Osteocyte (in vitro differentiated cells): ENCODE results near the gene LRRC23. TPM values are rescaled to one million over a fixed set of nuclear protein-coding genes. Genes with fewer than 3 reads are reported as not detected.
"Not testable (repeated sequence)": the region's sequence is repeated elsewhere in the genome, so short reads cannot be mapped to it uniquely, and the experiment has no call there.

Source experiments
- DNase-seq: peaks from one replicate; pipeline ENCODE4 v3.0.0; 2021; ENCODE audit warnings: mixed read lengths; ENCODE audit not compliant: unreplicated experiment; ENCODE audit errors: extremely low spot score
- H3K27ac Mint-ChIP-seq: one replicate; pipeline ENCODE4 v1.8.0; 2021; ENCODE audit warnings: mild to moderate bottlenecking, mixed read lengths; ENCODE audit not compliant: unreplicated experiment
- H3K27me3 Mint-ChIP-seq: one replicate; pipeline ENCODE4 v1.8.0; 2021; ENCODE audit warnings: mixed read lengths; ENCODE audit not compliant: unreplicated experiment
- H3K36me3 Mint-ChIP-seq: one replicate; pipeline ENCODE4 v1.8.0; 2021; ENCODE audit warnings: mixed read lengths; ENCODE audit not compliant: unreplicated experiment
- H3K4me1 Mint-ChIP-seq: one replicate; pipeline ENCODE4 v1.8.0; 2021; ENCODE audit warnings: mixed read lengths; ENCODE audit not compliant: unreplicated experiment
- H3K4me3 Mint-ChIP-seq: one replicate; pipeline ENCODE4 v1.8.0; 2021; ENCODE audit warnings: mild to moderate bottlenecking, moderate library complexity, mixed read lengths; ENCODE audit not compliant: unreplicated experiment
- H3K9me3 Mint-ChIP-seq: one replicate; pipeline ENCODE4 v1.8.0; 2021; ENCODE audit warnings: mixed read lengths; ENCODE audit not compliant: unreplicated experiment
- total RNA-seq: library from RNA; stranded (reverse); gene quantifications from 2 replicates; pipeline ENCODE4 v1.2.1, GENCODE V29; 2021
- TF ChIP-seq, protein P1 (sequence below): fragments of 200-600 bp; sonication (generic); IDR thresholded peaks from 2 replicates; pipeline ENCODE4 v1.5.0; 2021; ENCODE audit warnings: antibody characterized with exemption, mild to moderate bottlenecking, moderate library complexity

LRRC23 gene
- total RNA-seq, 1 donor from 2014 or later, result 11.3 TPM

DNA sequence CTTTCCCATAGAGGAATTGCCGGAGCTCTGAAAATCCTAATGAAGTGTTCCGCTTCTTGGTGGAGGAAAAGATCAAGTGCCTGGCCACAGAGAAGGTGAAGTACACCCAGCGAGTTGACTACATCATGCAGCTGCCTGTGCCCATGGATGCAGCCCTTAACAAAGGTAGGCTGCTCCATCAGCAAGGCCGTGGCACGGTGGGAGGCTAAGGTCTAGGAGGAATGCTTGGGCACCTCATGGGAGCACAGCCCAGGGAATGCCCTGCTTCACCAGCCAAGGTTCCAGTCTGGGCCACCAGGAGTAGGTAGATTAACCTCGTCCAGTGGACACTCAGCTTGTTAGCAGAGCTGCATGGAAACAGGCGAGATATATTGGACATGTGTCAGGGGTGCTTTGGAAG, 43.7 kb upstream of the LRRC23 start:
- Mint-ChIP-seq H3K27ac (no peak overlapping the region), H3K36me3 (peaks cover 46% of the 10 kb centered on the region), H3K4me3 (no peak overlapping the region), H3K27me3 (no peaks in the 10 kb centered on the region), H3K9me3 (no peaks in the 10 kb centered on the region), H3K4me1 (no peaks in the 10 kb centered on the region)
- no peak for DNase-seq
- TF ChIP-seq, protein P1, sequence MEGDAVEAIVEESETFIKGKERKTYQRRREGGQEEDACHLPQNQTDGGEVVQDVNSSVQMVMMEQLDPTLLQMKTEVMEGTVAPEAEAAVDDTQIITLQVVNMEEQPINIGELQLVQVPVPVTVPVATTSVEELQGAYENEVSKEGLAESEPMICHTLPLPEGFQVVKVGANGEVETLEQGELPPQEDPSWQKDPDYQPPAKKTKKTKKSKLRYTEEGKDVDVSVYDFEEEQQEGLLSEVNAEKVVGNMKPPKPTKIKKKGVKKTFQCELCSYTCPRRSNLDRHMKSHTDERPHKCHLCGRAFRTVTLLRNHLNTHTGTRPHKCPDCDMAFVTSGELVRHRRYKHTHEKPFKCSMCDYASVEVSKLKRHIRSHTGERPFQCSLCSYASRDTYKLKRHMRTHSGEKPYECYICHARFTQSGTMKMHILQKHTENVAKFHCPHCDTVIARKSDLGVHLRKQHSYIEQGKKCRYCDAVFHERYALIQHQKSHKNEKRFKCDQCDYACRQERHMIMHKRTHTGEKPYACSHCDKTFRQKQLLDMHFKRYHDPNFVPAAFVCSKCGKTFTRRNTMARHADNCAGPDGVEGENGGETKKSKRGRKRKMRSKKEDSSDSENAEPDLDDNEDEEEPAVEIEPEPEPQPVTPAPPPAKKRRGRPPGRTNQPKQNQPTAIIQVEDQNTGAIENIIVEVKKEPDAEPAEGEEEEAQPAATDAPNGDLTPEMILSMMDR, result no peak

DNA sequence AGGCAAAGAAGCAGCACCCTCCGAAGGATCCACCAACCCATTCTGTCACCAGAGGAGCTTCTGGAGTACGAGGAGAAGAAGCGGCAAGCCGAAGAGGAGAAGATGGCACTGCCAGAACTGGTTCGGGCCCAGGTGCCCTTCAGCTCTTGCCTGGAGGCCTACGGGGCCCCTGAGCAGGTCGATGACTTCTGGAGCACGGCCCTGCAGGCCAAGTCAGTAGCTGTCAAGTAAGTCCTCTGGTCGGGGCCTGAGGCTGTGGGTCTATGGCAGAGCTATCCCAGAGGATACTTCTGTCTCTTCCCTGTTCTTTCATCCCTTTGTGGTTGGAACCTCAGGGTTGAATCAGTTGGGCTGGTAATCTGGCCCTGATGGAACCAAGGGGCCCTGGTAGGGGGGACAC, 43.2 kb upstream of the LRRC23 start:
- H3K36me3 Mint-ChIP-seq, result peaks cover 45% of the 10 kb centered on the region
- H3K27me3 Mint-ChIP-seq, result no peaks in the 10 kb centered on the region
- no peak for DNase-seq

DNA sequence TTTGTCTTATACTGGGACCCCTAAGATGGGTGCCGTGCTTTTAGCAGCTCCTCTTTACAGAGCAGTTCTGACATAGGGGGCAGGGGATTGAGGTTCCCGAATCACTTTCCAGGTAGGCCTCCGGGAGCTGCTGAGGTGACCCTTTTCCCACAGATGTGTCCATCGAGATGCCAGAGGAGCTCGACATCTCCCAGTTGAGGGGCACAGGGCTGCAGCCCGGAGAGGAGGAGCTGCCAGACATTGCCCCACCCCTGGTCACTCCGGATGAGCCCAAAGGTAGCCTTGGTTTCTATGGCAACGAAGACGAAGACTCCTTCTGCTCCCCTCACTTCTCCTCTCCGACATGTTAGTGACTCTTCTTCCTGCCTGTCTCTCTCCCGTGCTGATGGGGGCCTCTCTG, 41.6 kb upstream of the LRRC23 start:
- H3K4me3 Mint-ChIP-seq, result no peak overlapping the region
- no peaks in the 10 kb centered on the region for H3K9me3 Mint-ChIP-seq
- DNase-seq, result no peak
- H3K27me3 Mint-ChIP-seq, result no peaks in the 10 kb centered on the region
- TF ChIP-seq, protein P1, result no peak
- peaks cover 38% of the 10 kb centered on the region for H3K36me3 Mint-ChIP-seq
- peaks cover 9% of the 10 kb centered on the region for H3K4me1 Mint-ChIP-seq
- H3K27ac Mint-ChIP-seq, result no peak overlapping the region

More for the DNA sequence above, 43.2 kb upstream of the LRRC23 start:
- TF ChIP-seq, protein P1, result no peak
- no peak overlapping the region for H3K27ac Mint-ChIP-seq
- no peaks in the 10 kb centered on the region for H3K9me3 Mint-ChIP-seq
- no peak overlapping the region for H3K4me3 Mint-ChIP-seq
- H3K4me1 Mint-ChIP-seq, result peaks cover 2% of the 10 kb centered on the region

DNA sequence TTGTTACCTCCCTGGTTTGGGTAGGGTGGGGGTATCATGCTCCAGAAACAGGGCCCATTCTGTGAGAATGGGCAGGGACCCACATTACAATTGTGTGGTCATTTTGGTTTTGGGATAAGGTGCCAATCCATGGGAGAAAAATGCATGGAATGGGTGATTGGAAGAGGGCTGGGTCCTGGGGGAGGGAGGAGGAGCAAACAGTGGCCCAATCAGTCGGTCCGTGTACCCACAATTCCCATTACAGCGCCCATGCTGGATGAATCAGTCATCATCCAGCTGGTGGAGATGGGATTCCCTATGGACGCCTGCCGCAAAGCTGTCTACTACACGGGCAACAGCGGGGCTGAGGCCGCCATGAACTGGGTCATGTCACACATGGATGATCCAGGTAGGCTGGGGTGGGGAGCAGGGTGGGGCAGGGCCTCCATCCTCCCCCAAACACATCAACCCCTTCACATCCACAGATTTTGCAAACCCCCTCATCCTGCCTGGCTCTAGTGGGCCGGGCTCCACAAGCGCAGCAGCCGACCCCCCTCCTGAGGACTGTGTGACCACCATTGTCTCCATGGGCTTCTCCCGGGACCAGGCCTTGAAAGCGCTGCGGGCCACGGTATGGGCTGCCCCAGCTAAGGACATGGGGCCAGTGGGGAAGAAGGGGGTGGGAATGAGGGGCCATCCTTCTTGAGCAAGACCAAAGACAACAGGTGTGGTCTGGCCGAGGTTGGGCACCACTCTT, 40.9 kb upstream of the LRRC23 start:
- Mint-ChIP-seq H3K36me3 (peaks cover 34% of the 10 kb centered on the region), H3K27ac (no peak overlapping the region), H3K4me3 (no peak overlapping the region), H3K4me1 (peaks cover 16% of the 10 kb centered on the region), H3K9me3 (no peaks in the 10 kb centered on the region), H3K27me3 (no peaks in the 10 kb centered on the region)
- DNase-seq, result no peak
- TF ChIP-seq, protein P1, result no peak

DNA sequence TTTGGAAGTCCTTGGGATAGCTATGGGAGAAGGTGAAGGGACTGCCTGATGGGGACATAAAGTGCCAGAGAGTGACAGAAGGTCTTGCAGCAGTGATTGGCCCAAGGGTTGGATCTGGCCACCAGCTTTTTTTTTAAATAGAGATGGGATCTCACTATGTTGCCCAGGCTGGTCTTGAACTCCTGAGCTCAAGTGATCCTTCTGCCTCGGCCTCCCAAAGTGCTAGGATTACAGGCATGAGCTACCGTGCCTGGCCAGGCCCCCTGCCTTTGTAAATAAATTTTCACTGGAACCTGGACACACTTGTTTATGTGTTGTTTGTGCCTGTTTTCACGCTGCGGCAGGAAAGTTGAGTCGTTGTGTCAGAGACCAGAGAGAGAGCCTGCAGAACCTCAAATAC, 39.3 kb upstream of the LRRC23 start:
- H3K4me3 Mint-ChIP-seq, DNase-seq, H3K27me3 Mint-ChIP-seq, H3K9me3 Mint-ChIP-seq: not testable (repeated sequence)
- peaks cover 26% of the 10 kb centered on the region for H3K4me1 Mint-ChIP-seq
- H3K27ac Mint-ChIP-seq, result peak overlapping the region; percentile 6
- peaks cover 41% of the 10 kb centered on the region for H3K36me3 Mint-ChIP-seq
